HepG2 (cell line): ENCODE measurements around the gene WDR82. TPM values are rescaled to one million over a fixed set of nuclear protein-coding genes. Genes with fewer than 3 reads are reported as not detected.

Experiments
- ATAC-seq: fragments of 200-7000 bp; cut with Tn5 transposase; 3 replicates; pipeline ENCODE4 v1.9.1; 2020; ENCODE audit warnings: mild to moderate bottlenecking, moderate library complexity
- BruUV-seq: library from RNA; stranded (reverse); fragments of 400-500 nt; replicated peaks from 2 replicates; lab custom pipeline; 2021; lab: Mats Ljungman, UMichigan
- CTCF ChIA-PET: fragments of 300-600 bp; formaldehyde crosslinking; extraction: SDS; loops from one replicate; lab custom pipeline; 2021; ENCODE audit warnings: low total read pairs, inconsistent platforms, low intra/inter-chr PET ratio; lab: Yijun Ruan, JAX
- POLR2A ChIA-PET: fragments of 350-600 bp; sonication (Branson Sonifier 250); formaldehyde crosslinking; loops from one replicate; lab custom pipeline; 2020; ENCODE audit warnings: antibody characterized with exemption, inconsistent platforms; lab: Yijun Ruan, JAX
- DNase-seq: peaks from one replicate; pipeline ENCODE4 v3.0.0-alpha.2; 2015; ENCODE audit warnings: low spot score
- FAIRE-seq: peaks from 3 replicates; lab custom pipeline; 2011; peaks lifted over from hg19 to GRCh38; lab: Jason Lieb, UNC
- H2AFZ ChIP-seq: one replicate; pipeline ENCODE4 v1.6.1; 2011; ENCODE audit warnings: low read length, inconsistent platforms
- H3K27ac ChIP-seq: fragments of 300-600 bp; 3 replicates; pipeline ENCODE4 v1.8.0; 2011; ENCODE audit warnings: mixed run types, mild to moderate bottlenecking, mixed read lengths, low read length, inconsistent platforms; ENCODE audit not compliant: insufficient read depth; ENCODE audit errors: extremely low read length
- H3K27me3 ChIP-seq, 2 experiments: fragments of 200-600 bp in 1 of 2; 2 replicates in 1 of 2; 3 replicates in 1 of 2; pipeline versions ENCODE4 v1.6.0 to v1.8.0; 2011; ENCODE audit warnings: low read length in 2 of 2, mild to moderate bottlenecking in 2 of 2, moderate library complexity in 2 of 2, inconsistent platforms in 1 of 2; ENCODE audit not compliant: insufficient read depth in 2 of 2, control insufficient read depth in 1 of 2
- H3K36me3 ChIP-seq, 2 experiments: fragments of 200-600 bp in 1 of 2; replicated peaks in 1 of 2; 2 replicates in 1 of 2; 3 replicates in 1 of 2; pipeline versions ENCODE4 v1.5.1 to v1.8.0; 2011; ENCODE audit warnings: low read length in 2 of 2, inconsistent platforms in 1 of 2; ENCODE audit not compliant: insufficient read depth in 2 of 2, control insufficient read depth in 1 of 2
- H3K4me1 ChIP-seq: 2 replicates; pipeline ENCODE4 v1.5.1; 2012; ENCODE audit warnings: low read length, inconsistent platforms; ENCODE audit not compliant: insufficient read depth
- H3K4me2 ChIP-seq: 2 replicates; pipeline ENCODE4 v1.6.0; 2011; ENCODE audit warnings: low read depth, low read length, inconsistent platforms
- H3K4me3 ChIP-seq, 3 experiments: fragments of 200-600 bp in 1 of 3; sonication (generic), shearing (Covaris generic) in 1 of 3; replicated peaks in 1 of 3; 2 replicates each; pipeline ENCODE4 v1.5.1; 2011 to 2016; ENCODE audit warnings: low read length in 3 of 3, inconsistent platforms in 2 of 3, low read depth in 2 of 3, mild to moderate bottlenecking in 2 of 3, control low read depth in 1 of 3, mixed read lengths in 1 of 3; ENCODE audit not compliant: insufficient read depth in 1 of 3
- H3K79me2 ChIP-seq: one replicate; pipeline ENCODE4 v1.6.1; 2011; ENCODE audit warnings: low read length, inconsistent platforms; ENCODE audit not compliant: insufficient read depth
- H3K9ac ChIP-seq: 2 replicates; pipeline ENCODE4 v1.6.0; 2011; ENCODE audit warnings: mild to moderate bottlenecking, low read depth, low read length, inconsistent platforms; ENCODE audit not compliant: insufficient read depth
- H3K9me3 ChIP-seq: 2 replicates; pipeline ENCODE4 v1.5.1; 2012; ENCODE audit warnings: mild to moderate bottlenecking, low read length
- H4K20me1 ChIP-seq: 2 replicates; pipeline ENCODE4 v1.6.0; 2011; ENCODE audit warnings: inconsistent platforms, mild to moderate bottlenecking, low read length, moderate library complexity; ENCODE audit not compliant: insufficient read depth
- CEBPB ChIP-seq: IDR thresholded peaks from 2 replicates; pipeline ENCODE4 v1.6.1; 2011; ENCODE audit warnings: low read depth, low read length, improper control_type of control experiment, borderline replicate concordance
- FOXC1 ChIP-seq: sonication (generic); formaldehyde crosslinking; IDR thresholded peaks from 2 replicates; pipeline ENCODE4 v1.8.0; 2022; ENCODE audit warnings: mild to moderate bottlenecking, missing genetic modification reagents, borderline replicate concordance
- NR3C1 ChIP-seq: sonication (generic); formaldehyde crosslinking; IDR thresholded peaks from 2 replicates; pipeline ENCODE4 v1.4.0; 2020; ENCODE audit warnings: missing genetic modification reagents
- POLR2A ChIP-seq, 2 experiments: IDR thresholded peaks; 2 replicates each; pipeline ENCODE4 v1.6.1; 2011; ENCODE audit warnings: low read depth in 2 of 2, low read length in 2 of 2, mild to moderate bottlenecking in 1 of 2, moderate library complexity in 1 of 2; ENCODE audit not compliant: insufficient read depth in 1 of 2
- RXRA ChIP-seq: sonication (generic); formaldehyde crosslinking; IDR thresholded peaks from 2 replicates; pipeline ENCODE4 v1.5.1; 2020; ENCODE audit warnings: missing genetic modification reagents
- YY1 ChIP-seq: IDR thresholded peaks from 2 replicates; pipeline ENCODE4 v1.6.1; 2011; ENCODE audit warnings: low read length, low read depth, moderate library complexity, mild to moderate bottlenecking; ENCODE audit not compliant: insufficient read depth, insufficient replicate concordance
- ZFP36L2 ChIP-seq: sonication (generic); formaldehyde crosslinking; IDR thresholded peaks from 2 replicates; pipeline ENCODE4 v1.4.0; 2020; ENCODE audit warnings: missing genetic modification reagents
- ZNF12 ChIP-seq: sonication (generic); formaldehyde crosslinking; IDR thresholded peaks from 2 replicates; pipeline ENCODE4 v1.5.0; 2020; ENCODE audit warnings: missing genetic modification reagents
- ZNF124 ChIP-seq: sonication (generic); formaldehyde crosslinking; IDR thresholded peaks from 2 replicates; pipeline ENCODE4 v1.4.0; 2020; ENCODE audit warnings: missing genetic modification reagents
- ZNF558 ChIP-seq: sonication (generic); formaldehyde crosslinking; IDR thresholded peaks from 2 replicates; pipeline ENCODE4 v1.9.0; 2022; ENCODE audit warnings: mild to moderate bottlenecking, missing genetic modification reagents, borderline replicate concordance
- ZNF589 ChIP-seq: sonication (generic); formaldehyde crosslinking; conservative IDR thresholded peaks from 2 replicates; pipeline ENCODE4 v1.8.0; 2022; ENCODE audit warnings: mild to moderate bottlenecking, moderate library complexity, missing genetic modification reagents
- WGBS: methylation state at CpG from one replicate; pipeline ENCODE4 v1.1.6; 2017; ENCODE audit warnings: low lambda C conversion rate; 5-methylcytosine and 5-hydroxymethylcytosine counted together
- in situ Hi-C: cut with HindIII; loops from 2 replicates; pipeline ENCODE4 v1.10.0; 2017; ENCODE audit warnings: low pct_unique_long_range_greater_than_20kb; ENCODE audit not compliant: extremely low pct_ligation_motif_present
- intact Hi-C: fragments of 100-400 bp; cut with micrococcal nuclease; formaldehyde crosslinking; loops from one replicate; pipeline ENCODE4 v1.10.0; 2022; ENCODE audit not compliant: unreplicated experiment
- polyA plus RNA-seq, 8 experiments: library from polyadenylated mRNA; depleted of rRNA in 3 of 8; stranded (reverse) in 7 of 8; unstranded in 1 of 8; fragments of >200 nt; fragmentation: Illumina TruSeq in 4 of 8; extraction: Trizol in 4 of 8; gene quantifications; 2 replicates each; pipeline versions ENCODE4 v1.2.1 to v1.2.3, GENCODE V29; 2011 to 2016; ENCODE audit warnings: low read depth in 4 of 8, missing spikeins in 1 of 8, mixed read lengths in 1 of 8; ENCODE audit not compliant: insufficient read depth in 1 of 8
- total RNA-seq, 5 experiments: library from RNA; depleted of rRNA; stranded (reverse); fragments of >200 nt; fragmentation: Illumina TruSeq; extraction: Trizol; gene quantifications; 2 replicates each; pipeline ENCODE4 v1.2.3, GENCODE V29; 2016; ENCODE audit warnings: low read depth in 1 of 5
- TF ChIP-seq, protein P1 (sequence below): IDR thresholded peaks from 2 replicates; pipeline ENCODE4 v1.6.1; 2016; ENCODE audit warnings: control low read depth
- TF ChIP-seq, protein P2 (sequence below): sonication (generic); formaldehyde crosslinking; IDR thresholded peaks from 2 replicates; pipeline ENCODE4 v1.5.1; 2020; ENCODE audit warnings: mild to moderate bottlenecking, missing genetic modification reagents, moderate library complexity
- TF ChIP-seq, protein P3 (sequence below): sonication (generic); formaldehyde crosslinking; IDR thresholded peaks from 2 replicates; pipeline ENCODE4 v1.8.0; 2022; ENCODE audit warnings: mild to moderate bottlenecking, missing genetic modification reagents, borderline replicate concordance
- TF ChIP-seq, protein P4 (sequence below): sonication (generic); formaldehyde crosslinking; IDR thresholded peaks from 2 replicates; pipeline ENCODE4 v1.5.0; 2020; ENCODE audit warnings: mild to moderate bottlenecking, missing genetic modification reagents, borderline replicate concordance

The WDR82 gene
- total and polyA plus RNA-seq, 2 of the 13 experiments (the other 11 are each of a cell fraction or from before 2014, with no cell fraction given): 39.1 to 59.5 TPM

DNA sequence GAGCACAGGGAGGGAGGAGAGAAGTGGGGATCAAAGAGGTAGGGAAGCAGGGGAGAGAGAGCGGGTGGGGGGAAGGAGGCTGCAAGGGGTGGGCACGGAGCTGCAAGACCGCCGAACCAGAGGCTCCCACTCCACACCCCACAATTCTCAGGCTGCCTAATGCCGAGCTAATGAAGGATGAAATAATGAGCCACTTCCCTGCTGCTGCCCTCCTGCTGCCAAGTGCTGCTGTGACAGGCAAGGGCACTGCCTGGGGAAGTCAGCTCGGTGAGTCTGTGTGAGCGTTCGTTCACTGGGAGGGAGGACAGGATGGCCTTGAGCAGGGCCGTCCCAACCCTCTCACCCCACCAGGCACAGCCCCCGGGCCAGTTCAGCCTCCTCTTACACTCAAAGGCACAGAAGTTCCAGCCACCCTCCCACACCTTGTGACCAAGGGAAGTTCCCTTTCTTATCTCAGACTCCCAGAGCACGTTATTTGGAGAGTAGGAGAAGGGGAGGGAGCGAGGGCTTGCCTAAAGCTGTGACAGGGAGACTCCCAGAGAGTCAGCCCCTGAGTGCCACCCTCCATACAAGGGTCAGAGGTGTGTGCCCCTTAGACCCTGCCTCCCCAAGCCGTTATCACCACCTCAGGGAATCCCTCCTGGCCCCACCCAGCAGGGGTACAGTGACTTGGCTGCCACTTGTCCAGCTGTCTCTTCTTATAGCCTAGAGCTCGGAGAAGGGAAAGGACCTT lies 21.6 kb upstream of the WDR82 start:
- CTCF ChIA-PET: interaction anchor here (1.4 kb wide), 1 partner anchor 39 kb away, joined by 4 read pairs; no protein-coding TSS in a partner anchor
- WGBS: 13% methylated on average over 10 of the region's 14 CpGs
- no peak overlapping the region for H3K27ac ChIP-seq
- 0 out of 2 replicates have a peak, but pooled peaks have one; percentile 37 for TF ChIP-seq FOXC1 (CRISPR knock-in tag)
- TF ChIP-seq ZNF12 (CRISPR knock-in tag): no peak
- TF ChIP-seq, protein P1, sequence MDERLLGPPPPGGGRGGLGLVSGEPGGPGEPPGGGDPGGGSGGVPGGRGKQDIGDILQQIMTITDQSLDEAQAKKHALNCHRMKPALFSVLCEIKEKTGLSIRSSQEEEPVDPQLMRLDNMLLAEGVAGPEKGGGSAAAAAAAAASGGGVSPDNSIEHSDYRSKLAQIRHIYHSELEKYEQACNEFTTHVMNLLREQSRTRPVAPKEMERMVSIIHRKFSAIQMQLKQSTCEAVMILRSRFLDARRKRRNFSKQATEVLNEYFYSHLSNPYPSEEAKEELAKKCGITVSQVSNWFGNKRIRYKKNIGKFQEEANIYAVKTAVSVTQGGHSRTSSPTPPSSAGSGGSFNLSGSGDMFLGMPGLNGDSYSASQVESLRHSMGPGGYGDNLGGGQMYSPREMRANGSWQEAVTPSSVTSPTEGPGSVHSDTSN (CRISPR knock-in tag): no peak
- no peak for TF ChIP-seq ZFP36L2 (CRISPR knock-in tag)
- 0 out of 2 replicates have a peak, but pooled peaks have one; percentile 22 for TF ChIP-seq RXRA (CRISPR knock-in tag)
- TF ChIP-seq NR3C1 (CRISPR knock-in tag): no peak
- TF ChIP-seq YY1: no peak
- TF ChIP-seq, protein P2, sequence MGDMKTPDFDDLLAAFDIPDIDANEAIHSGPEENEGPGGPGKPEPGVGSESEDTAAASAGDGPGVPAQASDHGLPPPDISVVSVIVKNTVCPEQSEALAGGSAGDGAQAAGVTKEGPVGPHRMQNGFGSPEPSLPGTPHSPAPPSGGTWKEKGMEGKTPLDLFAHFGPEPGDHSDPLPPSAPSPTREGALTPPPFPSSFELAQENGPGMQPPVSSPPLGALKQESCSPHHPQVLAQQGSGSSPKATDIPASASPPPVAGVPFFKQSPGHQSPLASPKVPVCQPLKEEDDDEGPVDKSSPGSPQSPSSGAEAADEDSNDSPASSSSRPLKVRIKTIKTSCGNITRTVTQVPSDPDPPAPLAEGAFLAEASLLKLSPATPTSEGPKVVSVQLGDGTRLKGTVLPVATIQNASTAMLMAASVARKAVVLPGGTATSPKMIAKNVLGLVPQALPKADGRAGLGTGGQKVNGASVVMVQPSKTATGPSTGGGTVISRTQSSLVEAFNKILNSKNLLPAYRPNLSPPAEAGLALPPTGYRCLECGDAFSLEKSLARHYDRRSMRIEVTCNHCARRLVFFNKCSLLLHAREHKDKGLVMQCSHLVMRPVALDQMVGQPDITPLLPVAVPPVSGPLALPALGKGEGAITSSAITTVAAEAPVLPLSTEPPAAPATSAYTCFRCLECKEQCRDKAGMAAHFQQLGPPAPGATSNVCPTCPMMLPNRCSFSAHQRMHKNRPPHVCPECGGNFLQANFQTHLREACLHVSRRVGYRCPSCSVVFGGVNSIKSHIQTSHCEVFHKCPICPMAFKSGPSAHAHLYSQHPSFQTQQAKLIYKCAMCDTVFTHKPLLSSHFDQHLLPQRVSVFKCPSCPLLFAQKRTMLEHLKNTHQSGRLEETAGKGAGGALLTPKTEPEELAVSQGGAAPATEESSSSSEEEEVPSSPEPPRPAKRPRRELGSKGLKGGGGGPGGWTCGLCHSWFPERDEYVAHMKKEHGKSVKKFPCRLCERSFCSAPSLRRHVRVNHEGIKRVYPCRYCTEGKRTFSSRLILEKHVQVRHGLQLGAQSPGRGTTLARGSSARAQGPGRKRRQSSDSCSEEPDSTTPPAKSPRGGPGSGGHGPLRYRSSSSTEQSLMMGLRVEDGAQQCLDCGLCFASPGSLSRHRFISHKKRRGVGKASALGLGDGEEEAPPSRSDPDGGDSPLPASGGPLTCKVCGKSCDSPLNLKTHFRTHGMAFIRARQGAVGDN (CRISPR knock-in tag): peak; percentile 46
- TF ChIP-seq POLR2A (IDR thresholded peaks at IDR 0.05; ENCODE audit: insufficient read depth in 1 of 2, low read depth in 2 of 2, low read length in 2 of 2): peak in 1 of 2 experiments; percentile 53; a peak in 1 of 4 replicates
- TF ChIP-seq ZNF589 (CRISPR knock-in tag): no peak
- TF ChIP-seq ZNF558 (CRISPR knock-in tag): no peak
- no peak for TF ChIP-seq CEBPB
- TF ChIP-seq, protein P3, sequence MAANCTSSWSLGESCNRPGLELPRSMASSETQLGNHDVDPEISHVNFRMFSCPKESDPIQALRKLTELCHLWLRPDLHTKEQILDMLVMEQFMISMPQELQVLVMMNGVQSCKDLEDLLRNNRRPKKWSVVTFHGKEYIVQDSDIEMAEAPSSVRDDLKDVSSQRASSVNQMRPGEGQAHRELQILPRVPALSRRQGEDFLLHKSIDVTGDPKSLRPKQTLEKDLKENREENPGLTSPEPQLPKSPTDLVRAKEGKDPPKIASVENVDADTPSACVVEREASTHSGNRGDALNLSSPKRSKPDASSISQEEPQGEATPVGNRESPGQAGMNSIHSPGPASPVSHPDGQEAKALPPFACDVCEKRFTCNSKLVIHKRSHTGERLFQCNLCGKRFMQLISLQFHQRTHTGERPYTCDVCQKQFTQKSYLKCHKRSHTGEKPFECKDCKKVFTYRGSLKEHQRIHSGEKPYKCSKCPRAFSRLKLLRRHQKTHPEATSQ (CRISPR knock-in tag): no peak
- TF ChIP-seq, protein P4, sequence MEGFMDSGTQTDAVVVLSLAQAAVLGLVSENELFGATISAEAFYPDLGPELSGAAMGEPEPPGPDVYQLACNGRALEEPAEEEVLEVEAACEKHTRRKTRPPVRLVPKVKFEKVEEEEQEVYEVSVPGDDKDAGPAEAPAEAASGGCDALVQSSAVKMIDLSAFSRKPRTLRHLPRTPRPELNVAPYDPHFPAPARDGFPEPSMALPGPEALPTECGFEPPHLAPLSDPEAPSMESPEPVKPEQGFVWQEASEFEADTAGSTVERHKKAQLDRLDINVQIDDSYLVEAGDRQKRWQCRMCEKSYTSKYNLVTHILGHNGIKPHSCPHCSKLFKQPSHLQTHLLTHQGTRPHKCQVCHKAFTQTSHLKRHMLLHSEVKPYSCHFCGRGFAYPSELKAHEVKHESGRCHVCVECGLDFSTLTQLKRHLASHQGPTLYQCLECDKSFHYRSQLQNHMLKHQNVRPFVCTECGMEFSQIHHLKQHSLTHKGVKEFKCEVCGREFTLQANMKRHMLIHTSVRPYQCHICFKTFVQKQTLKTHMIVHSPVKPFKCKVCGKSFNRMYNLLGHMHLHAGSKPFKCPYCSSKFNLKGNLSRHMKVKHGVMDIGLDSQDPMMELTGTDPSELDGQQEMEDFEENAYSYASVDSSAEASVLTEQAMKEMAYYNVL (CRISPR knock-in tag): no peak
- TF ChIP-seq ZNF124 (CRISPR knock-in tag): no peak

More for the DNA sequence above, 21.6 kb upstream of the WDR82 start:
- Histone ChIP-seq H3K4me3 (peak overlapping the region in 1 of 3 experiments; percentile 45; a peak in 1 of 6 replicates), H2AFZ (no peak overlapping the region), H3K79me2 (no peaks in the 10 kb centered on the region), H4K20me1 (peaks cover 7% of the 10 kb centered on the region; the same call in 1 of the 2 replicates), H3K4me2 (peak overlapping the region; percentile 75), H3K4me1 (peaks cover 53% of the 10 kb centered on the region), H3K36me3 (no peaks in the 10 kb centered on the region), H3K9ac (peak overlapping the region; percentile 37), H3K9me3 (no peaks in the 10 kb centered on the region), H3K27me3 (no peaks in the 10 kb centered on the region)
- no TSS peak for BruUV-seq
- peak; percentile 65 for DNase-seq
- peak; percentile 56 for FAIRE-seq
- in situ Hi-C loops: no loop called here
- intact Hi-C loops: no loop called here
- peak; percentile 60 for ATAC-seq
- POLR2A ChIA-PET: interaction anchor here (1.6 to 5.4 kb wide), 6 partner anchors 11 to 63 kb away, joined by 3 to 113 read pairs (median 11); partner anchors contain the start of genes GLYCTK, TWF2 and WDR82
